Panc1 (cell line): ENCODE data around the gene SHC3. TPM values are rescaled to one million over a fixed set of nuclear protein-coding genes. Genes with fewer than 3 reads are reported as not detected.

ENCODE experiments used
- ATAC-seq: fragments of 200-7000 bp; cut with Tn5 transposase; 2 replicates; pipeline ENCODE4 v1.9.1; 2020; ENCODE audit warnings: mild to moderate bottlenecking, moderate library complexity
- BruUV-seq: library from RNA; stranded (reverse); fragments of 400-500 nt; replicated peaks from 2 replicates; lab custom pipeline; 2021; lab: Mats Ljungman, UMichigan
- CTCF ChIA-PET: fragments of 300-600 bp; sonication (Branson Sonifier 250); formaldehyde crosslinking; loops from one replicate; lab custom pipeline; 2022; ENCODE audit warnings: antibody characterized with exemption; lab: Charles Lee
- POLR2A ChIA-PET: fragments of 300-600 bp; sonication (Branson Sonifier 250); formaldehyde crosslinking; loops from one replicate; lab custom pipeline; 2022; ENCODE audit warnings: antibody characterized with exemption; lab: Charles Lee
- DNase-seq: peaks from one replicate; pipeline ENCODE4 v3.0.0-alpha.2; 2010; ENCODE audit warnings: low read depth, low spot score
- H3K27ac ChIP-seq: 2 replicates; pipeline ENCODE4 v1.5.1; 2011; ENCODE audit warnings: mild to moderate bottlenecking, low read length, inconsistent platforms
- H3K27me3 ChIP-seq: fragments of 200-500 bp; sonication (Bioruptor generic); 2 replicates; pipeline ENCODE4 v1.6.0; 2014; ENCODE audit warnings: low read length, inconsistent platforms; ENCODE audit not compliant: control insufficient read depth, insufficient read depth
- H3K36me3 ChIP-seq: fragments of 200-500 bp; sonication (Bioruptor generic); 2 replicates; pipeline ENCODE4 v1.5.1; 2014; ENCODE audit warnings: inconsistent platforms, mild to moderate bottlenecking, low read length, moderate library complexity; ENCODE audit not compliant: control insufficient read depth, insufficient read depth
- H3K4me1 ChIP-seq: 2 replicates; pipeline ENCODE4 v1.5.1; 2011; ENCODE audit warnings: inconsistent platforms, mild to moderate bottlenecking, low read length, moderate library complexity; ENCODE audit not compliant: control insufficient read depth, insufficient read depth
- H3K4me3 ChIP-seq, 2 experiments: 2 replicates each; pipeline ENCODE4 v1.5.1; 2011 to 2012; ENCODE audit warnings: low read depth in 2 of 2, low read length in 2 of 2, mild to moderate bottlenecking in 2 of 2, inconsistent platforms in 1 of 2, moderate library complexity in 1 of 2
- H3K9me3 ChIP-seq: fragments of 200-500 bp; sonication (Bioruptor generic); 2 replicates; pipeline ENCODE4 v1.5.1; 2014; ENCODE audit warnings: low read depth, mild to moderate bottlenecking, inconsistent platforms, low read length, moderate library complexity; ENCODE audit not compliant: control insufficient read depth, insufficient read depth
- CTCF ChIP-seq: fragments of 450-650 bp; IDR thresholded peaks from 2 replicates; pipeline ENCODE4 v1.5.1; 2017; ENCODE audit warnings: mild to moderate bottlenecking
- POLR2AphosphoS5 ChIP-seq: IDR thresholded peaks from 2 replicates; pipeline ENCODE4 v1.6.1; 2012; ENCODE audit warnings: mild to moderate bottlenecking, low read depth, low read length, moderate library complexity
- REST ChIP-seq, 2 experiments: IDR thresholded peaks; 2 replicates each; pipeline ENCODE4 v1.6.1; 2011 to 2012; ENCODE audit warnings: low read depth in 2 of 2, control low read depth in 1 of 2, low read length in 1 of 2, mild to moderate bottlenecking in 1 of 2, moderate library complexity in 1 of 2; ENCODE audit not compliant: insufficient read depth in 1 of 2
- SIN3A ChIP-seq: IDR thresholded peaks from 2 replicates; pipeline ENCODE4 v1.6.1; 2012; ENCODE audit warnings: low read depth, mild to moderate bottlenecking, low read length, moderate library complexity, borderline replicate concordance; ENCODE audit not compliant: insufficient read depth
- TCF7L2 ChIP-seq: IDR thresholded peaks from 2 replicates; pipeline ENCODE4 v1.6.1; 2011; ENCODE audit warnings: mild to moderate bottlenecking, low read depth, low read length, inconsistent platforms
- in situ Hi-C: cut with HindIII; loops from 2 replicates; pipeline ENCODE4 v1.10.0; 2016; ENCODE audit warnings: low sequenced_read_pairs, low pct_unique_long_range_greater_than_20kb
- intact Hi-C: fragments of 100-400 bp; cut with micrococcal nuclease; formaldehyde crosslinking; loops from one replicate; pipeline ENCODE4 v1.10.0; 2022; ENCODE audit not compliant: unreplicated experiment
- total RNA-seq: library from RNA; stranded (reverse); gene quantifications from one replicate; pipeline ENCODE4 v1.2.1, GENCODE V29; 2021; ENCODE audit not compliant: unreplicated experiment

Gene SHC3
- total RNA-seq, 1 experiment from 2014 or later = 1.7 TPM

GRCh38 chr9:88979021-88979420 lies 199.6 kb downstream of the SHC3 start:
- no peaks in the 10 kb centered on the region for H3K27me3 ChIP-seq
- H3K36me3 ChIP-seq = no peaks in the 10 kb centered on the region
- DNase-seq (no peak), ATAC-seq (no peak)
- in situ Hi-C loops = no loop called here
- no peak overlapping the region for H3K4me3 ChIP-seq
- no peak overlapping the region for H3K27ac ChIP-seq
- H3K4me1 ChIP-seq = no peaks in the 10 kb centered on the region
- intact Hi-C loops = no loop called here
- CTCF ChIA-PET = no interaction called here
- no peaks in the 10 kb centered on the region for H3K9me3 ChIP-seq
- POLR2A ChIA-PET = no interaction called here
- BruUV-seq = no TSS peak
- no peak for TF ChIP-seq TCF7L2
- no peak for TF ChIP-seq REST (IDR thresholded peaks at IDR 0.05; ENCODE audit: insufficient read depth in 1 of 2, low read depth in 2 of 2, low read length in 1 of 2)
- no peak for TF ChIP-seq SIN3A
- no peak for TF ChIP-seq POLR2AphosphoS5
- TF ChIP-seq CTCF = no peak

GRCh38 chr9:88978034-88978433 lies 200.6 kb downstream of the SHC3 start:
- CTCF ChIA-PET = no interaction called here
- intact Hi-C loops (no loop called here), in situ Hi-C loops (no loop called here)
- Histone ChIP-seq H3K4me3 (no peak overlapping the region), H3K36me3 (no peaks in the 10 kb centered on the region), H3K4me1 (no peaks in the 10 kb centered on the region), H3K27me3 (no peaks in the 10 kb centered on the region), H3K27ac (no peak overlapping the region), H3K9me3 (no peaks in the 10 kb centered on the region)
- TF ChIP-seq TCF7L2 (no peak), CTCF (no peak), SIN3A (no peak), REST (IDR thresholded peaks at IDR 0.05; ENCODE audit: insufficient read depth in 1 of 2, low read depth in 2 of 2, low read length in 1 of 2) (no peak), POLR2AphosphoS5 (no peak)
- POLR2A ChIA-PET = no interaction called here
- no peak for ATAC-seq
- BruUV-seq = no TSS peak
- DNase-seq = no peak
